ENCODE results near the gene TOPBP1. TPM values are rescaled to one million over a fixed set of nuclear protein-coding genes. Genes with fewer than 3 reads are reported as not detected.

TOPBP1 gene
- total and polyA plus RNA-seq, 2 of the 8 experiments (the other 6 are each of a cell fraction or from before 2014, with no cell fraction given), result 19.7 to 35.9 TPM

- Histone ChIP-seq H3K9me3 (ENCODE audit: insufficient read depth in 2 of 2, low read depth in 1 of 2, low read length in 1 of 2) (no peaks in the 10 kb centered on the region), H2BK20ac (ENCODE audit: low read length) (no peak overlapping the region), H4K20me1 (replicated peaks in 1 of 2; ENCODE audit: control insufficient read depth in 1 of 2, insufficient read depth in 2 of 2, low read length in 2 of 2) (no peaks in the 10 kb centered on the region), H3K18ac (ENCODE audit: extremely low read depth, low read length) (no peak overlapping the region), H3K4me2 (ENCODE audit: insufficient read depth in 1 of 2, low read depth in 2 of 2, low read length in 2 of 2) (no peak overlapping the region), H3K4me1 (replicated peaks in 1 of 4; ENCODE audit: control insufficient read depth in 3 of 4, insufficient read depth in 4 of 4, low read length in 3 of 4) (no peaks in the 10 kb centered on the region), H2BK120ac (replicated peaks; ENCODE audit: low read depth, low read length) (no peak overlapping the region), H3K27me3 (replicated peaks in 1 of 4; ENCODE audit: control insufficient read depth in 3 of 4, extremely low read depth in 1 of 4, insufficient read depth in 3 of 4, low read length in 3 of 4) (no peaks in the 10 kb centered on the region), H3K36me3 (ENCODE audit: control insufficient read depth in 2 of 4, insufficient read depth in 4 of 4, low read length in 3 of 4) (no peaks in the 10 kb centered on the region), H3K4me3 (ENCODE audit: extremely low read depth in 1 of 4, insufficient read depth in 2 of 4, low read depth in 3 of 4, low read length in 4 of 4) (no peak overlapping the region), H2BK5ac (ENCODE audit: low read depth, low read length) (no peak overlapping the region), H4K8ac (ENCODE audit: extremely low read depth, insufficient read depth, low read length) (no peak overlapping the region), H4K91ac (replicated peaks; ENCODE audit: insufficient read length, low read length) (no peak overlapping the region), H3K4ac (replicated peaks; ENCODE audit: insufficient read length, low read depth, low read length) (no peak overlapping the region), H3K79me1 (ENCODE audit: low read depth, low read length) (no peaks in the 10 kb centered on the region), H2AK5ac (ENCODE audit: low read depth, low read length) (no peak overlapping the region), H2BK12ac (ENCODE audit: low read depth, low read length) (no peak overlapping the region), H3K79me2 (ENCODE audit: control insufficient read depth in 1 of 2, insufficient read depth in 2 of 2, low read length in 2 of 2) (no peaks in the 10 kb centered on the region), H3K27ac (ENCODE audit: low read depth, low read length) (no peak overlapping the region), H2AFZ (ENCODE audit: low read length) (no peak overlapping the region), H3K14ac (ENCODE audit: insufficient read length) (no peak overlapping the region), H3K23ac (ENCODE audit: insufficient read length) (no peak overlapping the region), H2BK15ac (ENCODE audit: low read length) (no peak overlapping the region), H3K9ac (replicated peaks in 1 of 4; ENCODE audit: extremely low read depth in 1 of 4, low read depth in 3 of 4, low read length in 3 of 4) (no peak overlapping the region), H3K56ac (replicated peaks; ENCODE audit: insufficient read length, low read depth, low read length) (no peak overlapping the region), H4K5ac (ENCODE audit: insufficient read length, low read depth, low read length) (no peak overlapping the region), H3K23me2 (ENCODE audit: low read depth, low read length) (no peaks in the 10 kb centered on the region)
- POLR2A ChIA-PET (ENCODE audit: partially characterized antibody), result no interaction called here
- 95% methylated on average over 9 of the region's 9 CpGs; no CpG with 5 or more reads in 1 of the 2 experiments for WGBS, 2 experiments (ENCODE audit: extremely low coverage in 1 of 2, insufficient coverage in 1 of 2, insufficient read length in 1 of 2, insufficient replicate concordance in 2 of 2, low coverage in 1 of 2, low lambda C conversion rate in 2 of 2, missing lambda C conversion rate in 1 of 2)
- CTCF ChIA-PET (ENCODE audit: partially characterized antibody), result interaction anchor here (0.6 to 0.9 kb wide), 2 partner anchors 233 to 624 kb away, joined by 3 read pairs; no protein-coding TSS in a partner anchor
- DNase-seq (ENCODE audit: low read depth in 1 of 2, low spot score in 2 of 2), result no peak
- no peak for FAIRE-seq
- TF ChIP-seq PHF8 (conservative IDR thresholded peaks at IDR 0.05; ENCODE audit: low read depth, low read length), result no peak
- no peak for TF ChIP-seq TAF7 (optimal IDR thresholded peaks at IDR 0.05; ENCODE audit: borderline replicate concordance, low read depth, low read length)
- TF ChIP-seq ASH2L (IDR thresholded peaks at IDR 0.05; ENCODE audit: low read length), result no peak
- no peak for TF ChIP-seq FOSL1 (IDR thresholded peaks at IDR 0.05; ENCODE audit: insufficient read depth, low read depth, low read length)
- no peak for TF ChIP-seq SIX5 (IDR thresholded peaks at IDR 0.05; ENCODE audit: low read depth, low read length)
- no peak for TF ChIP-seq KDM1A (IDR thresholded peaks at IDR 0.05; ENCODE audit: borderline replicate concordance, low read length)
- TF ChIP-seq RNF2 (IDR thresholded peaks at IDR 0.05; ENCODE audit: borderline replicate concordance, low read depth, low read length, missing control alignments, poor library complexity, severe bottlenecking), result no peak
- TF ChIP-seq, protein P1, sequence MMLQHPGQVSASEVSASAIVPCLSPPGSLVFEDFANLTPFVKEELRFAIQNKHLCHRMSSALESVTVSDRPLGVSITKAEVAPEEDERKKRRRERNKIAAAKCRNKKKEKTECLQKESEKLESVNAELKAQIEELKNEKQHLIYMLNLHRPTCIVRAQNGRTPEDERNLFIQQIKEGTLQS (IDR thresholded peaks at IDR 0.05; ENCODE audit: insufficient read depth, low read depth, low read length), result no peak
- TF ChIP-seq BCL11A (IDR thresholded peaks at IDR 0.05; ENCODE audit: low read depth in 2 of 2, low read length in 2 of 2), result no peak
- TF ChIP-seq HDAC2 (IDR thresholded peaks at IDR 0.05; ENCODE audit: borderline replicate concordance in 1 of 2, low read depth in 2 of 2, low read length in 2 of 2), result no peak
Observed at GRCh38 chr3:133694288-133695268, 32.8 kb upstream of the TOPBP1 start.

Measured in H1 (cell line).